BJ (cell line): ENCODE data around the gene AKAP1. TPM values are rescaled to one million over a fixed set of nuclear protein-coding genes. Genes with fewer than 3 reads are reported as not detected.

Experiments
- CTCF ChIA-PET: fragments of 350-600 bp; formaldehyde crosslinking; extraction: SDS; loops from one replicate; lab custom pipeline; 2021; ENCODE audit warnings: antibody characterized with exemption, inconsistent platforms; lab: Yijun Ruan, JAX
- POLR2A ChIA-PET: fragments of 300-600 bp; sonication (Branson Sonifier 250); formaldehyde crosslinking; extraction: SDS; loops from one replicate; lab custom pipeline; 2021; ENCODE audit warnings: antibody characterized with exemption; lab: Charles Lee
- DNase-seq: peaks from one replicate; pipeline ENCODE4 v3.0.0-alpha.2; 2011; ENCODE audit warnings: low read depth
- H3K27me3 ChIP-seq: 2 replicates; pipeline ENCODE4 v1.6.0; 2011; ENCODE audit warnings: low read length; ENCODE audit not compliant: control insufficient read depth, insufficient read depth
- H3K36me3 ChIP-seq: 2 replicates; pipeline ENCODE4 v1.5.1; 2011; ENCODE audit warnings: low read length; ENCODE audit not compliant: control insufficient read depth, insufficient read depth
- H3K4me3 ChIP-seq: 2 replicates; pipeline ENCODE4 v1.5.1; 2011; ENCODE audit warnings: low read depth, mild to moderate bottlenecking, control low read depth, low read length
- CTCF ChIP-seq: IDR thresholded peaks from 2 replicates; pipeline ENCODE4 v1.5.1; 2011; ENCODE audit warnings: low read depth, mild to moderate bottlenecking, control low read depth, inconsistent platforms, low read length, moderate library complexity; ENCODE audit not compliant: insufficient read depth
- polyA plus RNA-seq: library from polyadenylated mRNA; depleted of rRNA; stranded (reverse); fragments of >200 nt; gene quantifications from 2 replicates; pipeline ENCODE4 v1.2.3, GENCODE V29; 2011

AKAP1 gene
- polyA plus RNA-seq, 1 experiment: 15.7 TPM

- DNase-seq: no peak
- H3K36me3 ChIP-seq: no peaks in the 10 kb centered on the region
- CTCF ChIA-PET: interaction anchor here (0.8 to 3.4 kb wide), 3 partner anchors 113 to 703 kb away, joined by 3 to 25 read pairs (median 10); no protein-coding TSS in a partner anchor
- H3K4me3 ChIP-seq: peak overlapping the region; percentile 14
- peak; percentile 86 for TF ChIP-seq CTCF
- POLR2A ChIA-PET: no interaction called here
- H3K27me3 ChIP-seq: no peaks in the 10 kb centered on the region
Observed at GRCh38 chr17:57130708-57131461, 45.8 kb downstream of the AKAP1 start.

- ChIA-PET CTCF (no interaction called here), POLR2A (no interaction called here)
- no peak overlapping the region for H3K4me3 ChIP-seq
- no peaks in the 10 kb centered on the region for H3K27me3 ChIP-seq
- H3K36me3 ChIP-seq: no peaks in the 10 kb centered on the region
- DNase-seq: no peak
- no peak for TF ChIP-seq CTCF
Observed at GRCh38 chr17:57132663-57133062, 47.6 kb downstream of the AKAP1 start.

- no peak for DNase-seq
- Histone ChIP-seq H3K36me3 (no peaks in the 10 kb centered on the region), H3K4me3 (no peak overlapping the region), H3K27me3 (no peaks in the 10 kb centered on the region)
- no peak for TF ChIP-seq CTCF
- ChIA-PET CTCF (no interaction called here), POLR2A (no interaction called here)
Observed at GRCh38 chr17:57133486-57133885, 48.4 kb downstream of the AKAP1 start.

DNA sequence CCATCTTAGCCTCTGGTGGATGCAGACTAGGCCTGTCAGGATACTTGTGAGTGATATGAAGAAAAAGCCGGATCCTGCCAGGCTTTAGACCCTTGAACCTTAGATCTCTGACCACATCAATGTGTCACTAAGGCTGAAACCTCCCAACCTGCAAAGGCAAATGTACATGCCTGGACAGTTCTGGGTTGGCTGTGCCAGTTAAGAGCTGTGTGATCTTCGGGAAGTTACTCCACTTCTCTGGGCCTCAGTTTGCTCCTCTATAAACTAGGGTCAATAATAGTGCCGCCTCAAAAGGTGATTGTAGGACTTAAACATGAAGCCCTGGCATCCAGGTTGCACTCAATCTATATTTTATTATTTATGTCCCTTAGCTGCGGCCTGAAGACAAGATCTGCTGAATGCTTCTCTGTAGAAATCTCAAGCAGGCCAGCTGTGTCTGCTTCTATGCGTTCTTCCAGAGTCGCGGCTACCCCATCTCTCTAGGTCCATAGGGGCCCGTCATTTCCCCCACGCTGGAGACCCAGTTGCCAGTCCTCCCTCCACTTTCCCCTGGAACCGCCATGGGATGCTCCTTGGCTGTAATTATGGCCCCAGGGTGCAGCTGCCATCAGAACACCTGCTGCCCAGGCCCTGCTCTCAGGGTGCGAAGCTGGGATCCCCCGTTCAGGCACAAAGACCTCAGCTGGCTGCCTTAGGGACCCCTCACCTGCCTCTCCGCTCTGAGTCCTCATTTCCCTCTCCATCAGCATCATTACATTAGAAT, 50.2 kb downstream of the AKAP1 start:
- no peak for TF ChIP-seq CTCF
- no peaks in the 10 kb centered on the region for H3K36me3 ChIP-seq
- H3K4me3 ChIP-seq: no peak overlapping the region
- CTCF ChIA-PET: interaction anchor here (0.8 to 1.3 kb wide), 3 partner anchors 108 to 977 kb away, joined by 3 to 4 read pairs (median 4); no protein-coding TSS in a partner anchor
- no peak for DNase-seq
- no peaks in the 10 kb centered on the region; the same call in 1 of the 2 replicates for H3K27me3 ChIP-seq
- POLR2A ChIA-PET: no interaction called here

GRCh38 chr17:57135789-57136291, 50.8 kb downstream of the AKAP1 start:
- Histone ChIP-seq H3K27me3 (no peaks in the 10 kb centered on the region; the same call in 1 of the 2 replicates), H3K4me3 (no peak overlapping the region), H3K36me3 (no peaks in the 10 kb centered on the region)
- no peak for TF ChIP-seq CTCF
- DNase-seq: no peak
- ChIA-PET POLR2A (no interaction called here), CTCF (interaction anchor here (0.8 to 1.3 kb wide), 3 partner anchors 108 to 977 kb away, joined by 3 to 4 read pairs (median 4); no protein-coding TSS in a partner anchor)
